Astrocyte of the cerebellum (primary cell): ENCODE data around the gene FGD4.

ENCODE experiments used
- DNase-seq: peaks from one replicate; pipeline ENCODE4 v3.0.0-alpha.2; 2011; ENCODE audit warnings: low read depth
- H3K4me3 ChIP-seq: 2 replicates; pipeline ENCODE4 v1.5.1; 2011; ENCODE audit warnings: mild to moderate bottlenecking, low read depth, low read length, moderate library complexity
- in situ Hi-C: cut with HindIII; loops from 2 replicates; pipeline ENCODE4 v1.10.0; 2017; ENCODE audit warnings: low sequenced_read_pairs
- TF ChIP-seq, protein P1 (sequence below): IDR thresholded peaks from 2 replicates; pipeline ENCODE4 v1.5.1; 2012; ENCODE audit warnings: low read length, low read depth, moderate library complexity, mild to moderate bottlenecking; ENCODE audit errors: missing control alignments

The FGD4 gene

GRCh38 chr12:32488132-32488531 is 88.8 kb downstream of the FGD4 start:
- in situ Hi-C loops, result no loop called here
- DNase-seq, result no peak
- H3K4me3 ChIP-seq, result no peak overlapping the region
- TF ChIP-seq, protein P1, sequence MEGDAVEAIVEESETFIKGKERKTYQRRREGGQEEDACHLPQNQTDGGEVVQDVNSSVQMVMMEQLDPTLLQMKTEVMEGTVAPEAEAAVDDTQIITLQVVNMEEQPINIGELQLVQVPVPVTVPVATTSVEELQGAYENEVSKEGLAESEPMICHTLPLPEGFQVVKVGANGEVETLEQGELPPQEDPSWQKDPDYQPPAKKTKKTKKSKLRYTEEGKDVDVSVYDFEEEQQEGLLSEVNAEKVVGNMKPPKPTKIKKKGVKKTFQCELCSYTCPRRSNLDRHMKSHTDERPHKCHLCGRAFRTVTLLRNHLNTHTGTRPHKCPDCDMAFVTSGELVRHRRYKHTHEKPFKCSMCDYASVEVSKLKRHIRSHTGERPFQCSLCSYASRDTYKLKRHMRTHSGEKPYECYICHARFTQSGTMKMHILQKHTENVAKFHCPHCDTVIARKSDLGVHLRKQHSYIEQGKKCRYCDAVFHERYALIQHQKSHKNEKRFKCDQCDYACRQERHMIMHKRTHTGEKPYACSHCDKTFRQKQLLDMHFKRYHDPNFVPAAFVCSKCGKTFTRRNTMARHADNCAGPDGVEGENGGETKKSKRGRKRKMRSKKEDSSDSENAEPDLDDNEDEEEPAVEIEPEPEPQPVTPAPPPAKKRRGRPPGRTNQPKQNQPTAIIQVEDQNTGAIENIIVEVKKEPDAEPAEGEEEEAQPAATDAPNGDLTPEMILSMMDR, result no peak

DNA sequence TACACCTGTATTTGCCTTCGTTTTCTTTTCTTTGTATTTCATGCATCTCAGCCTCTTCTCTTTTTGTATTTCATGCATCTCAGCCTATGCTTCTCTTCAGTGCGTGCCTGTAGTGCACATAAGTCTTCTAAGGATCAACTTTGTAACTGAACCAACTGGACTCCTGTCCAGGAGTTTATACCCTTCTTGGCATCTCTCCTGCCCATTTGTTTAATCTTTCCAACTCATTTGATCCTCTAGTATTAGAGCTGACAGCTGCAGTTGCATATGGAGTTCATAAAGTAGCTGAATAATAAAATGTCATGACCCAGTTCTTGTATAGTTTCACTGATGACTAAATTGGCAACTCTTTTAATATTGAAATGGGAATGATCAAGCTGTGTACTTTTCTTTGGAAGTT is 89.7 kb downstream of the FGD4 start:
- DNase-seq, result no peak
- H3K4me3 ChIP-seq, result no peak overlapping the region
- TF ChIP-seq, protein P1, result no peak
- in situ Hi-C loops, result no loop called here

DNA sequence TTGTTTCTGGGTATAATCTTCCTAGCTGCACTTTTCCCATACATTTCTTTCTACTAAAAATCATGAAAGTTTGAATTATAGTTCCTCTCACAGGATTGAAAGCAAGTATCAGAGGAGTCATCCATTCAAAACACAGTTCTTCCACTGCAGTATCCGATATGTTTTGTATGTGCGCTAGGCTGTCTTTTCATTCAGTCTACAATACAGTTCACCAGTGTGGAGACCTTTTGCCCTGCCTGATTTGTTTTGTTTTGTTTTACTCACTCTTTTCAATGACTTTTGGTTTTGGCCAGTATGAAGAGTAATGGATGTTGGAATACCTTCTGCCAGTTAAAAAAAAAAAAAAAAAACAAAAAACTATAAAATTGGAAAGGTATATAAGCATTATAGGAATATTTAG is 91.4 kb downstream of the FGD4 start:
- no peak for DNase-seq
- in situ Hi-C loops, result no loop called here
- no peak overlapping the region for H3K4me3 ChIP-seq
- TF ChIP-seq, protein P1, result no peak

- DNase-seq, result no peak
- H3K4me3 ChIP-seq, result no peak overlapping the region
- TF ChIP-seq, protein P1, result no peak
- in situ Hi-C loops, result no loop called here
These were observed 93.9 kb downstream of the FGD4 start for GRCh38 chr12:32493282-32493681.

GRCh38 chr12:32494656-32495055 is 95.3 kb downstream of the FGD4 start:
- TF ChIP-seq, protein P1, result no peak
- H3K4me3 ChIP-seq, result no peak overlapping the region
- no peak for DNase-seq
- in situ Hi-C loops, result no loop called here

GRCh38 chr12:32496946-32497345 is 97.6 kb downstream of the FGD4 start:
- TF ChIP-seq, protein P1, result no peak
- H3K4me3 ChIP-seq, result no peak overlapping the region
- in situ Hi-C loops, result no loop called here
- DNase-seq, result no peak

GRCh38 chr12:32497864-32498263 is 98.5 kb downstream of the FGD4 start:
- no peak overlapping the region for H3K4me3 ChIP-seq
- in situ Hi-C loops, result no loop called here
- TF ChIP-seq, protein P1, result no peak
- DNase-seq, result no peak
